Activated CD4-positive, alpha-beta T cell treated with anti-CD3 and anti-CD28 coated beads, Interleukin-2, amount 50 U/mL, for 16 hours (primary cell): ENCODE measurements around the gene CADM1.

ENCODE experiments used
- DNase-seq: peaks from one replicate; pipeline ENCODE4 v3.0.0-alpha.2; 2020

CADM1 gene

GRCh38 chr11:115269191-115269950, 234.8 kb downstream of the CADM1 start:
- no peak for DNase-seq

DNA sequence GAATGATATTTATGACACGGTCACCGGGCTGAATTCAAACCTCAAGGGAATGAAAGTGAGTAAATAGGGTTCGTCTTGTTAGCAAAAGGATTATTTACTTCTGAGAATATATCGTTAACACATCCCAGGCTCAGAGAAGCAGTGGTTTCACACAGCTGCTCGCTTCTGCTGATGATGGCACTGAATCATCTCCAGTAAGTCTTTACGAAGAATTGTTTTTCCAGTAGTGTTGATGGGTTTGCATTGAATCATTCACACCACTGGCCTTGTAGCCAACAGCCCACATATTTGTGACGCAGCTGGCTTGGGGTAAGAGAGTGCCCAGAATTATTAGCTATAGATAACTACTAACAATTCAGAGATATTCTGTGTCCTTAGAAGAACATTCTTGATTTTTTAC, 236.3 kb downstream of the CADM1 start:
- DNase-seq, result no peak

DNA sequence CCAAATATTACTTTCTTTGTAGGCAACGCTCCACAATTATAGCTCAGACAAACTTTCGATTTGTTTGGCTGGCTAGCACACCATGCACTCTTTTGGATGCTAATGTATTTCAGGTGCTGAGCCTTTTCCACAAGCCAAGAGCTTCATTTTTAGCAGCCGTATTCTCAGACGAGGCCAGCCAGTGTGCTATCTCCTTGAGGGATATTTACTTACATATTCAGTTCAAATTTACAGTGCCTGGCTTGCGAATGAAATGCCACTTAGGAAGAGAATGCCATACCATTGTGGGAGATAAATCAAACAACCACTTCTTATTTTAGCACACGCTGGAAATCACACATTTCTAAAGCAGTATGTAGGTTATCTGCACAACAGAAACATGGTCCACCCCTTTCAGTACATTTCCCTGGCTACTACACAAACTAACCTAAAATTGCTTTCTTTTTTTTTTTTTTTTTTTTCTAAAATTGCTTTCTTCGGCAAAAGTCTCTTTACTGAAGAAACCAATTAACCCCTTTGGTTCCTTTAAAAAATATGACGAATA, 236.9 kb downstream of the CADM1 start:
- no peak for DNase-seq

DNA sequence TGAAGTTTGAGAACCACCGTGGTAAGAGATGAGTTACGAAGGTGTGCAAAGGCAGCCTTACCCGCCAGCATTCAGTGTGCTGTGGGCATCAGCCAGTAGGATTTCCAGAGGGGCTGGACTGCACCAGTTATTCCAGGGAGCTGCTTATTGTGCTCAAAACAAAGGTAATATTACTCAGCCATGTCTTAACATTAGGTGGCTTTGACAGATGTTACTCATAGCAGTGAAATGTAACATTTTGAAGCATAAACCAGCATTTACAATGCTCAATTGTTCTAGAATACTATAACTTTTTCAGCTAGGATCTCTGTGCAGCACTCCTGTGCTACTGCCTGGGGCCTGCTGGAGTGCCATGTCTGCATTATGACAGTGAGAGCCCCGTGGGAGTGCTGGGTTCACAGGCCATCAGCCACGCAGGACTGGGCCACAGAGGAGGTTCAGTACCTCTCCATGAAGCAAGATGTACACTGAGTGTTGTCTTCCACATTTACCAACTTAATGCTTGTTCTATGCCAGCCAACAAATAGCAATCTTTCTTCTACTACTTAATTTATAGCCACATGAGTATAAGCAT, 238.1 kb downstream of the CADM1 start:
- no peak for DNase-seq

DNA sequence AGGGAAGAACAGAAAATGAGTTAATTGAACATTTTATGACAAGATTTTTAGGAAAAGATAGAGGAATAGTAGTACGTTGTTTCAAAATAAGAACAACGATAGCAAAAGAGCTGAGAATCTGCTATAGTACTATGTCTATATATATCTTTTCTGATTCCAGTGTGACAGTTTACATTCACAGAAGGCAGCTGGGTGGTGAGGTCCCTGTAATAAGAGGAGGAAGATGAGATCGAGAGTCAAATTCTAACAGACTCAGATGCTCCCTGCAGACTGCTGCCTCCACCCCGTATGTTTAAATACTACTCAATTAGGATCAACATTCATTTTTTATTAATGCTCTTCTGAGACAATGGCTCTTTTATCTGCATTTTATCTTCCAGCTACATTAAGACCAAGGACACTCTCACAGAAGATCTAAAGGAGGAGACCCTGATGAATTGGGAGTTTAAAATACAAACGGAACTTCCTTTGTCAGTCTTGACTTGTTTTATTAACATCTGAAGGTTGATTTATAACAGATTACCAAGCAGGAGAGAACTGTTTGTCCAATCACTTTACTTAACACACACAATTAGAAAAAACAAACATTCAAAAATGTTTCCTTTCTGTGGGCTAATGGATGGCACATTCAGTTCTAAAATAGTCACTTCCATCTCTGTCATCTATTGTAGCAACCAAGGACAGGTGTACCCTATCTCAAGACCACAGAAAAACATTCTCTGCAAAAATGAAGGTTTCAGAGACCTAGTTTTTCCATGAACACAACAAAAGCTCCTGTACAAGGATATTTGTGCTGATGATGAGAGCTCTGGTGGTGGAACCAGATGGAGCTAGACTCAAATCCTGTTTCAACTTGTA, 240.2 kb downstream of the CADM1 start:
- DNase-seq, result no peak

GRCh38 chr11:115258216-115258615, 246.0 kb downstream of the CADM1 start:
- no peak for DNase-seq

- no peak for DNase-seq
Measured at GRCh38 chr11:115257678-115258077, 246.5 kb downstream of the CADM1 start.

DNA sequence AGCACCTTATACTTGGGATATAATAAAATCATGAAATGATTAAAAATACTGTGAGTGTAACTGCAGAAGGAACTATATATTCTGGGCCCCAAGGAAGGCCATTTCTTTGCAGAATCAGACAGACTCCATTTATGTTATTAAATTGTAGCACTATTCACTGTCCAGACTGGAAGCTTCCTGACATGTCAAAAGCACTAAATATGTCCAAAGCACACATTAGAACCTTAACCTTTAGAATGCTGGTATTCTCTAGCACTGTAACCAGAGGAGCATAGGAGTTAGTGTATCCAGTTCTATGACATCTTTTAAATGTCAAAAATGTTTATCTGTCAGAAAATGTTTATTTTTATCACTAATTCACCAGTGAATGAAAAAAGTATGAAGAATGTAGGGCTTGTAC, 246.9 kb downstream of the CADM1 start:
- DNase-seq, result no peak

GRCh38 chr11:115256397-115257197, 247.6 kb downstream of the CADM1 start:
- DNase-seq, result peak; percentile 16

GRCh38 chr11:115255006-115255762, 249.0 kb downstream of the CADM1 start:
- no peak for DNase-seq

DNA sequence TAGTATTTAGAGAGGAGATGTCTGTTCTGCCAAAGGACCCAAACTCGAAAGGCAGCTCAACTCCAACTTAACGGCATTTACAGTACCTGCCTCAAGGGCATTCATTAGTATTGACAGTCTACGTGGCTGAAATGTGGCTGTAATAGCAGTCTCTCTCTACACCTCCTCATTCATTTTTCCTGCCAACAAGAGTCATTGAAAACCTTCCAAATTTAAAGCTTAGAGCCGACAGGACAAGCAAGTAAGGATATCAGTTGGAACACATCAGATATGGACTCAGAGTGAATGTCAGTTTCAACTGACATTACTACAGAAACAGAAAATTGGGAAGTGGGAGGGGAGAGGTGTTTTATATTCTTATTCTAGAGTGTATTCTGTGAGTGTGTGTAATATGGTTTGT, 253.1 kb downstream of the CADM1 start:
- no peak for DNase-seq

DNA sequence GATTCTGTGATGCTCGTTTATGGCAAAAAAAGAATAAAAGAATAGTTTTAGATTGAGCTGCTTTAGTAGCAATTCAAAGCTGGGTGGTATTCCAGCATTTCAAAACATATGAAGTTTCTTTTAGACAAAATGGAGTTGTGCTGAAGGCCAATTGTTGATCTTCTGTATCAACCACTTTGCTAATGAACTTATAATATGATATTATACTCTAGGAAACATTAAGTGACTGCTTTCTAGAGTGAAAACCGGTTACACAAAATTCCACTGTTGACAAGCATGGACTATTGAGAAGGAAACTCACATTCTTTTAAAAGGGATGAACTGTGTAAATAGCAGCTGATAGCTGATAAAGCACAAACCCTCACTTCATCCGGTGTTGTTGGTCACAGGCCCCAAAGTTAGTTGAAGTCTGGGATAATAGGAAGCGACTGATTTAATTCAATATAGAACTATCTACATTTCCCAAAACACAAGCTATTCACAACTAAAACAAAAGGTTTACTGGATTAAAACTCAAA, 255.1 kb downstream of the CADM1 start:
- DNase-seq, result no peak

DNA sequence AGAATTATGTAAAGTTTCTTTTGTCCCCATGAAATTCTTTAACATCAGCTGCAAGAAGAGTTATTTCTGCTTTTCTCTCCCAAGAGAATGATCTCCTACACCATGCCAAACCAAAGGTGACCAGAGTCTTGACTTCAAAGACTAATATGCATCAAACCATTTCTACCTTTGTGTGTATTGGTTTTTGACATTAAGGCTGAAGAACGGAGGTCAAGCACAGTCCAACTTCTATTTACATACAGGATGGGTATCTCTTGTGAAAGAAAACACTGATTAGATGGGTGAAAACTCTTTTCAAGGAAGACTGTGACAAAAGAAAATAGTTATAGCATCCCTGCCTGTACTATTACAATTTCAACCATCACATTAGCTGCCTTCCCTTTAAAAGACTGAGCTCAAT, 256.3 kb downstream of the CADM1 start:
- DNase-seq, result no peak

DNA sequence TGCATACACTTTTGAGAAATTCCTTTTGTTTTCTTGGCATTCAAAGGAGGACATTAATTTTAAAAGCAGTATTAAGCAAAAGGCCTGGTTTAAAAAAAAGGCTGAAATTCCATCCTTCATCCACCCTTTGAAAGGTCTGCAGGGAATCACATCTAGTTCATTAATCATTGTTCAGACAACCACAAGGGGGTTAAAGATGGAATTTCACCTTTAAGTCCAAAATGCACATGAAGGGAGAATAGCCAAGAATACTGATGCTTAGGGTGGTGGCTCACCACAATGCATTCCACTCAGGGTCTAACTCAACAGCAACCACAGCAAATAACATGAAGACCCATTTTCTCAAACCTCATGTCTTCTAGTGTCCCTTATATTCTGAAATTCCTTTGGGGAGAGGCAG, 256.9 kb downstream of the CADM1 start:
- no peak for DNase-seq

DNA sequence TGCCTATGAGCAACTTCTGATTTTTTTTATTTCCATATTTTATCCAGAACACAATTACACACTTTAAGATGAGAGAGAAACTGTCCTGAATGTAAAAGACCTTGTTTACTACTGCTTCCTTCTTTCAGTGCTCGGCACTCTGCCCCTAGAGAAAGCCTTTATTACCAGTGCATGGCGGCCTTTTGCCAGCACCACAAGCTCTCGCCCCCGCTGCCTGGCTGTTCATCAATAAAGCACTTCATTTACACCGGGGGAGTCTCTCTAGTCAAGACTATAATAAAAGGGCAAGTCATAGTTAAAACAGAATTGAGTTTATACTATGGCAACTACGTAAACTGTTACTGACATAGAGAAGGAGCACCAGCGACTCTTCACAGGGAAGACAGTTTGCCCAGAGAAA, 259.5 kb downstream of the CADM1 start:
- DNase-seq, result no peak

DNA sequence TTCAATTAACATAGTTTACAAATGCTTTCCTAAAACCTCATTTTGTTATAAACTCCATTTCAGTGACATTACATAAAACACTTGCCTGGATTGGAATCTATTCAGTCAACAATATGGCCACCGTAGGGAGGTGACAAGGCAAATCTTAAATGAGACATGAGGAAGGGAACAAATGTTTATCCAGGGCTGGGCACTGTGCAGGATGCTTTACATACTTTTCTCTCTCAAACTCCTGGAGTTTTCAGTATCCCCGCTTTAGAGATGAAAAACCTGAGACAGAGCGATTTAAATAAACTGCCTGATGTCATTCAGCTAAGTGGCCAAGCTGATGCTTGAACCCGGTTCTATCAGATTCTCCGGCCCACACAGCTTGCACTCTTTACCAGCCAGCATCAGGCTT, 259.9 kb downstream of the CADM1 start:
- DNase-seq, result no peak

DNA sequence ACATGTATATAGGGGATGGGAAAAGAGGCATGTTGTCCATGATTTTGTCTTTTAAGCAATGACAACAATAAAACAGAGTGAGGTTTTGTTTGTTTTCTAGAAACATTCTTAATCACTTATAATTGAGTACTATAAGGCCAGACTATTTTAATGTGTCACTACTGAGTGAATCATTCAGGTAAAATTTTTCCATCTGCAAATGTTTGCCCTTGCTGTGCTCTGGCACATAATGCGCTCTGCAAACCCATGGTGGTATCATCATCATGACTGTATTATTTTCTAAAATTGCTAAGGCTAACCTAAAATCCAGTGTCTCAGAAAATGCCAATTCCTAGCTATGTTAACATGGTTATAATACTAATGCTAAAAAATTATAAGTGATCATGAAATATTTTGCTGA, 261.2 kb downstream of the CADM1 start:
- no peak for DNase-seq

GRCh38 chr11:115241899-115242298, 262.3 kb downstream of the CADM1 start:
- no peak for DNase-seq

DNA sequence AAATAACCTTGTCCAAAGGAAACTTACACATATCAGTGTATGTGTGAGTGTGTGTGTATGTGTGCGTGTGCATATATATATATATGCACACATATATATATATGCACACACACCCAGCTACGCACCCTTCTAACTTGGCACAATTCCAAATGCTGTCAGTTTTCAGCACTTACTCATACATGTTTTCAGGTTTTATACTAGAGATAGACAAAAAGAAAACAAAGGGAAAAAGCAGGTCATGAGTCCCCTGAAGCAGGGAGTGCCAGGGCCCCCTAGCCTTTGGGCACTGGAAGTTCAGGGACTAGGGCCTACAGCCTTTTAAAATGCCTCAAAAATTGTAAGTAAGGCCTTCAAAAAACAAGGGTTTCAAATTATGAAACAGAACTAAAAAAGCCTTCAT, 265.4 kb downstream of the CADM1 start:
- no peak for DNase-seq

DNA sequence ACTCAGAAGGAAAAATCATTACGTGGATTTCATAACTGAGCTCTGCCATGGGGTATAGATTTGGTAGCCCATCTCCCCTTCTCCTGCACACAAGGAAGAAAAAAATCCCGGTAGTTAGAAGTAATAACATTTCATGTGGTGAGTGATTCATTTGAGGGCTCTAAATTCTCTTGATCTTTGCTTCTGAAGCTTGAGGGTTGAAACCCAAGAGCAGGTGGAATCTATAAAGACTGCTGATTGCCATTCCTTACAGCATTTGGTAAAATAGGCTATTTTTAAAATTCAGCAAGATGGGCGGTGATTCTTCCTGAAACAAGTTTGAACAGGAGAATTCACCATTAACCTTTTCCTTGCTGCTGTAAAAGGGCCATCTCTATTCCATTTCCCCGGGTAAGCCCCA, 266.1 kb downstream of the CADM1 start:
- no peak for DNase-seq

GRCh38 chr11:115237578-115237977, 266.6 kb downstream of the CADM1 start:
- no peak for DNase-seq

DNA sequence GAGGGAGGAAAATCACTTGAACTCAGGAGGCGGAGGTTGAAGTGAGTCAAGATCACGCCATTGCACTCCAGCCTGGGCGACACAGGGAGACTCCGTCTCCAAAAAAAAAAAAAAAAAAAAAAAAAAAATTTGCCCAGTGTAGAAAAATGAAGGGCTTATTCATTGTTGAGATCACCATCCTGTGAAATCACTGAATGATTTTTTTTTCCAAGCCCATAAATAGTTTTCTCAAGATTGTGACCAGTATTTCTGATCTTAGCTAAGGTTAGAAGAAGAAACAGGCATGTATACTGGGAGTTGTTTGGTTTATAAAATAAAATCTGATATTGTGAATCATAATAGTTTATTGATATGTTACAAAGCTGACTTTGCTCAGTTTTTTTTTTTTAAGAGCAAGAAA, 269.4 kb downstream of the CADM1 start:
- no peak for DNase-seq
